NCI-H1436 treated with DMSO at 0.1 percent for 48 hours (cell line): ENCODE data around the gene FA2H.
"Not testable (repeated sequence)": the region's sequence is repeated elsewhere in the genome, so short reads cannot be mapped to it uniquely, and the experiment has no call there.

Experiments used
- DNase-seq: peaks from one replicate; lab custom pipeline; 2025; lab: John Stamatoyannopoulos, UW

FA2H gene

DNA sequence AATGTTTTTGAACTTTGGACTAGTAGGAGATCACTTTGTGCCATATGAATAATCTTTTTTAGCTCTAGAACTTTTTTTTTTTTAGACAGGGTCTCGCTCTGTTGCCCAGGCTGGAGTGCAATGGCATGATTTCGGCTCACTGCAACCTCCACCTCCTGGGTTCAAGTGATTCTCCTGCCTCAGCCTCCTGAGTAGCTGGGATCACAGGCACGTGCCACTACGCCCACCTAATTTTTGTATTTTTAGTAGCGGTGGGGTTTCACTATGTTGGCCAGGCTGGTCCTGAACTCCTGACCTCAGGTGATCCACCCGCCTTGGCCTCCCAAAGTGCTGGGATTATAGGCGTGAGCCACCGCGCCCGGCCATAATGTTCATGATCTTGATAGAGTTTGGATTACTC lies 105.7 kb downstream of the FA2H start:
- not testable (repeated sequence) for DNase-seq

GRCh38 chr16:74667255-74667700 lies 107.3 kb downstream of the FA2H start:
- no peak for DNase-seq

GRCh38 chr16:74666425-74667254 lies 108.0 kb downstream of the FA2H start, which contains the start of gene RFWD3:
TSS of gene RFWD3 (minus strand) at chr16:74666877. CDS start at chr16:74661449, 5,428 bp downstream.
- peak; percentile 98 for DNase-seq

DNA sequence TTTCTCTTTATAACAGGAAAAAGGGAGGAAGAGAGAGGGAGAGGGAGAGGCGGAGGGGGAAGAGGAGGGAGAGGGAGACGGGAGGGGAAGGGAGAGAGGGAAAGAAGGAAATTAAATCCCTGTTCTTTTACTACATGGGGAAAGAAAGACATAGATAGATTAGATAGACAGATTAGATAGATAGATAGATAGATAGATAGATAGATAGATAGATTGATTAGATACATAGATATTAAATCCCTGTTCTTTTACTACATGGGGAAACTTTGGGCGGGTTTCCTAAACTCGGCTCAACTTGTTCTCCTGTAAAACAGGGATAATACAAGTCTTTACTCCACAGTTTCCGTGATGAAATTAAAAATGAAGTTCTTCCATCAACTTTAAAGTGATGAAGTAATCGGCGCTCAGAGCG lies 108.6 kb downstream of the FA2H start:
- no peak for DNase-seq
